GM18951 (cell line): Measurements from ENCODE around the gene FKBP1A.

ENCODE experiments used
- POLR2A ChIP-seq: IDR thresholded peaks from 4 replicates; pipeline ENCODE4 v1.6.1; 2011; ENCODE audit warnings: mild to moderate bottlenecking; ENCODE audit not compliant: insufficient read length, insufficient read depth; ENCODE audit errors: extremely low read depth
- in situ Hi-C: fragments of 300-500 bp; cut with MboI; formaldehyde crosslinking; loops from one replicate; pipeline ENCODE4 v1.12.0; 2022; ENCODE audit warnings: low sequenced_read_pairs, mixed read lengths, inconsistent platforms; ENCODE audit not compliant: unreplicated experiment

FKBP1A gene

DNA sequence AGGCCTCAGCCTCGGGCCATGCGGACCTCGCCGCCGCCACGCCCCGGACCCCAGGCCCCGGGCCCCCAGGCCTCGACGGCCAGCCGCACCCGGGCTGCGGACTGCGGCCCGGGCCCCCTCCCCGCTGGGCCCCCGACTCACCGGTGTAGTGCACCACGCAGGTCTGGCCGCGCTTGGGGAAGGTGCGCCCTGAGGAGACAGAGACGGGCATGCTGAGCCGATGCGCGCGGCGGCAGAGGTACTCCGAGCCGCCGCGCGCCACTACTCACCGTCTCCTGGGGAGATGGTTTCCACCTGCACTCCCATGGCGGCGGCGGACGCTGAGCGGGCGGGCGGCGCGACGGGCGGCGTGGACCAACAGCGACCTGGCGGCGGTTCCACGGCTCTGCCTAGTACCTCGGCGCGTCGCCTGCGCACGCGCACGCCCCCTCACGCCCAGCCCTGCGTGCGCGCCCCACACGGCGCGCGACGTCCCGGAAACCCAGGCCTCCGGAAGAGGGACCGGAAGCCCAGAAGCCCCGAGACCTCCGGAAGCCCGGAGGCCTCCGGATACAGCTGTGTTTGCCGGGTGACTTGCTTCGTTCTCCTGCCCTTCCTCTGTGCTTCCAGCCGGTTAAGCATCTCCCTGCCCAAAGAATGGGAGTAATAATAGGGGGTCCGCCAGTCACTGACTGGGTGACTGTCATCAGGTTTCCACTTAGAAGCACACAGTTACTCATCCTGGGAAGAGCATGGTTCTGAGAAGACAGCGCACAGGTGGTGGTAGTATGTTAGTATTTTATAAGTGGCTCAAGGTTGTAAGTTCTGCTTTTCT, at the start of gene FKBP1A:
TSS of gene FKBP1A (minus strand) at position 362 of the 814 bp plus-strand sequence. CDS start at position 306, 56 bp downstream.
- in situ Hi-C loops: no loop called here
- peak; percentile 85 for TF ChIP-seq POLR2A

DNA sequence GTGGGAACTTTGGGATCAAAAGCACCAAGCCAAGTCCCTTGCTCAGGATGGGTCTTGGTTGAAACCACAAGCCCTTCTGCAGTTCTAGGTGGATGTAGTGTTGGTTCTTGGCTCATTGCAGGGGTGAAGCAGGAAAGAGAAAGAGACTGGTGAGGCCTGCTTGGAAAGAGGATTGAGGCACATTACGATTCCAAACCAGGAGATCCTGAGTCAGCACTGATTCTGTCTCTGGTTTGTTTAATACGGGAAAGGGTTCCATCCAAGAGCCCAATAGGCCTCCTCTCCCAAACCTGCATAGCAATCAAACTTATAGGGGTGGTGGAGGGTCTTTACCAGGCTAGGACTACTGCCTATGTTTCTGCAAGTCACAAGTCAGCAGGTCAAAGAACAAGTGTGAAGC, 49.5 kb upstream of the FKBP1A start:
- in situ Hi-C loops: loop anchor here (10.0 kb wide), 1 partner anchor 108 kb away; no protein-coding TSS in a partner anchor
- no peak for TF ChIP-seq POLR2A

DNA sequence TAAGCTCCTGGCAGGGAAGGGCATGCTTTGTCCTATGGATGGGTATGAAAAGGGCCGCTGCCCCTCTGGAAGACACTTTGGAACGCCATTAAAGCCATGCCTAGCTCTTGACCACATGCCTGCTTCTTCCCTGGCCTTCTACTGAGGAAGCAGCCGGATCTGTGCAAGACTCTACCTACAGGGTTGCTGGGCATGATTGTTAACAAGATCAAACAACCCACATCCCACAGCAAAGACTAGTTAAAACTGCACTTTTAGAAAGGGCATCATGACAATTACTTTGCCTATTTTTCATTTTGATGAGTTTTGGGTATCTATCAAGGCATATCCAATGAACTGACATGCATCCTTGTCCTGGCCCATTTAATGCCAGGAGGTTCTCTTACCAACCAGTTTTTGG, 48.3 kb upstream of the FKBP1A start:
- in situ Hi-C loops: loop anchor here (10.0 kb wide), 1 partner anchor 106 kb away; no protein-coding TSS in a partner anchor
- no peak for TF ChIP-seq POLR2A

DNA sequence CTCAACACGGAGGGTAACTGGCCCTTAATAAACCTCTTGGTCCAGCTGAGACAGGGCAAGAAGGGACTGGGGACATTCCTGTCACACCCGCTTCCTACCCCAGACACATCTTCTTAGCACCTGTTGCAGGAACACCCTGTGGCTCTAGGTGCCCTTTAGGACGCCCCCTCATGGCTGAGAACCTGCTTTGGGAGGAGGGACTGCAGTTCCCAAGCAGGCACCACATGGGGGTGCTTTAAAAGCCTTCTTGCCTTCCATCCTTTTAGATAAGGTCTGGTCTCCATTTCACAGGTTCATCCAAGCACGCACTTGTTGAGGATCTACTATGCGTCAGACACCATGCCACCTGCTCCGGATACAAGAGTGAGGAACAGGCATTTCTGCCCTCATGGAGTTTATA, 47.2 kb upstream of the FKBP1A start:
- TF ChIP-seq POLR2A: no peak
- in situ Hi-C loops: loop anchor here (10.0 kb wide), 1 partner anchor 105 kb away; no protein-coding TSS in a partner anchor

DNA sequence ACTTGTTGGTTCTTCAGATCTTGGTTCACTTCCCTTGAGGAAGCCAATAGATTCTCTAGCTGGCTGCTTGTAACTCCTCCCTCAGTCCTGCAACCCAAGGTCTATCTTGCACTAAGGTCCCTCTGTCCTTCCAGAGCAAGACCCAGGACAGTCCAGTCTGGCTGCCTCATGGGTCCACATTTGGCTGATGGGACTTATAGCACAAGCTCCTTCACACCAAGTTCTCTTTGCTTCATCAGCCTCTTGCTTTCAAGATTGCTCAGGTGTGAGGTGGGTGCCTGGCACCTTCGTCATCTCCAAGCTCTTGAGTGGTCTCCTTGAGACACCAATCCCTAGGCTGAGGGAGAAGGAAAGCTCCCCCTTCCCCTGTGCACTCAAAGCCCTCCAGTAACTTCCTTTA, 45.5 kb upstream of the FKBP1A start:
- TF ChIP-seq POLR2A: no peak
- in situ Hi-C loops: no loop called here

DNA sequence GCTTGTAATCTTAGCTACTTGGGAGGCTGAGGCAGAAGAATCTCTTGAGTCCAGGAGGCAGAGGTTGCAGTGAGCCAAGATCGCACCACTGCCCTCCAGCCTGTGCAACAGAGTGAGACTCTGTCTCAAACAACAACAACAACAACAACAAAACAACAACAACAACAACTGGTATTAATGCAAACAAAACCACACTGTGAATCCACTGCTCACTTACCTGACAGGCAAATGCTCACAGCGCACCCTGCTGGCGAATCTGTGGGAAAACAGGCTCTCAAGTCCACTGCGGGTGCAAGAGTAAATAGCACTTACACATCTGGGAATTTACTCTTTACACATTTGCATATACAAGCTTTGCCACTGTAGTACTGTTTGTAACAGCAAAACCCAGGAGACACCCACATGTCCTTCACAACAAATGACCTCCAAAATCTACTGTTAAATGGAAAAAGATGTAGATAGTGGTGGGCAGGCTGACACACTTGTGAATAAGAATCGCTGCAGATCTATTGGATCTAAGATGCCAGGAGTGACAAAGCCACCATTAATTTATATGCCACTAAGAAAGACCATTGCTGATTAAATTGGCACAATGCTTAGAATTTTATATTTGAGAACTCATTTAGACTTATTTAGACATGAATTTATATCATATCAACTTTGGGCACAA, 44.5 kb upstream of the FKBP1A start:
- no peak for TF ChIP-seq POLR2A
- in situ Hi-C loops: no loop called here

DNA sequence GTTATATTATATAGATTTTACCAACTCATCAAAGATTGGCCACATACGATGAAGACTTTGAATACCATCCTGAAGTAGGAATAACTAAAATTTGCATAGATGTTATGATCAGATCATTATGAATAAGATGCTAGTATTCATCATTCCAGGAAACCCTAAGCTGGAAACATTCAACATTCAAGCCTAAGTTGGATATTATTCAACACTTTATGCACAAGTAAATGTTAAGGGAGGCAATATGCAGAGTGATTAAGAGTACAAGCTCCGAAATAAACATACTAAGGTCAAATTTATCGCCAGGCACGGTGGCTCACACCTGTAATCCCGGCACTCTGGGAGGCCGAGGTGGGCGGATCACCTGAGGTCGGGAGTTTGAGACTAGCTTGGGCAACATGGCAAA, 43.4 kb upstream of the FKBP1A start:
- no peak for TF ChIP-seq POLR2A
- in situ Hi-C loops: no loop called here

DNA sequence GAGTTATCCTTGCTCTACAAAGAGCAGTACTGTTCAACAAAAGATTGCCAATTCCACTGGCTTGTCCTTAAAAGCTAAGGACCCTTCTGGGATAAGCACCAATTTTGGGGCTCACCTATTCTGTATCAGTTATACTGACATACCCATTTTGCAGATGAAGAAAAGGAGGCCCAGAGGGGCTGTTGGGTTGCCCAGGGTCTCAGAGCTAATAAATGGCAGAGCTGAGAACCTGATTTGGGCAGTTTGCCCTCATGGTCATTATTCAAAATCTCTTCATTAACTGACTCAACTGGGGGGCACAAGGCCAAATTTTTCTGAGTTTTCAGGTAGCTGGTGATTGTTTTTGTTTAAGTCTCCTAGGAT, 42.5 kb upstream of the FKBP1A start:
- TF ChIP-seq POLR2A: no peak
- in situ Hi-C loops: no loop called here

DNA sequence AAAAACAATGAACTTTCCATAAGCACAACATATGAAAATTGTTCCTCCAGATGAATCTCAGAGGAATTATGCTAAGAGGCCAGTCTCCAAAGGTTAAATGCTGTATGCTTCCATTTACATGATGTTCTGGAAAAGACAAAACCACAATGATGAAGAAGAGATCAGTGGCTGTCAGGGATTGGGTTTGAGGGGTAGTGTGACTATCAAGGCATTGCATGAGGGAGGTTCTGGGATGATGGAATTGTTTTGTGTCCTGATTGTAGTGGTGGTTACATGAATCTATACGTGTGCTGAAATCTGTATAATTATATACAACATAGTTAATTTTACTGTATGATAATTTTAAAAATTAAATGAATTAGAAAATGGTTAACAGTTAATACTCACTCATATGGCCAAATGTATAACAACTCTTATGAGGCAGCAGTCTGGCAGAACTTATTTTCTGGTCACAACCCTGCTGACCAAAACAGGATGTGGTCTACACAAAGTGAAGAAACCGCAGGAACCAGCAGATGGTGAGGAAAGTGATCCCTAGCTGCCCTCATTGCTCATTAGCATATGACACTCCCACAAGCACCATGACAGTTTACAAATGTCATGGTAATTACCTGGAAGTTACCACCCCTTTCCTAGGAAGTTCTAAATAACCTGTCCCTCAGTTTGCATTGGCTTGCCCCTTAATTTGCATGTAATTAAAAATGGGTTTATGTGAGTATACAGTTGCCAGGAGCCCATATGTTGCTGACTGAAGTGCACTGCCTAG, 41.9 kb upstream of the FKBP1A start:
- in situ Hi-C loops: no loop called here

DNA sequence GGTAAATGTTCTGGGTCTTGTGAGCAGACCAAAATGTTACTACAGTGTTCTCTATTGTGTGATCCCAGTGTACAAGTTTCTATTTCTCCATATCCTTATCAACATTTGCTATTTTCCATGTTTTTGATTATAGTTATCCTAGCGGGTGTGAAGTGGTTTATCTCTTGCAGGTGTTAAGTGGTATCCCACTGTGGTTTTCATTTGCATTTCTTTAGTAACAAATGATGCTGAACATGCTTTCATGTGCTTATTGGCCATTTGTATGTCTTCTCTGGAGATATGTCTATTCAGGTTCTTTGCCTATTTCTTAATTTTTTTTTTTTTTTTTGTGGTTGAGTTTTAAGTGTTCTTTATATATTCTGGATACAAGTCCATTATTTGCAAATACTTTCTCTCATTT, 38.3 kb upstream of the FKBP1A start:
- no peak for TF ChIP-seq POLR2A
- in situ Hi-C loops: no loop called here

More for the DNA sequence above, 41.9 kb upstream of the FKBP1A start:
- TF ChIP-seq POLR2A: no peak

DNA sequence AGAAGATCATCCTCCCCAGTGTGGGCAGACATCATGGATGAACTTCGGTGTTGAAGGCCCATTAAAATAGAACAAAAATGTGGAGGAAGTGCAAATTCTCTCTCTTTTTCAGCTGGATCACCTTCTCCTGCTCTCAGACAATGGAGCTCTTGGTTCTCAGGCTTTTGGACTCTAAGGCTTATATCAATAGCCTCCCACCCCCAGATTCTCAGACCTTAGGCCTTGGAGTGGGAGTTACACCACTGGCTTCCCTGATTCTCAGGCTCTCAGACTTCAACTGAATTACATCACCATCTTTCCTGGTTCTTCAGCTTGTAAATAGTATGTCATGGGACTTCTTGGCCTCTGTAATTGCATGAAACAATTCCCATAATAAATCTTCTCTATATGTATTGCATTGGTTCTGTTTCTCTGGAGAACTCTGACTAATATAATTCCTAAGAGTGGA, 37.2 kb upstream of the FKBP1A start:
- in situ Hi-C loops: no loop called here
- TF ChIP-seq POLR2A: no peak

DNA sequence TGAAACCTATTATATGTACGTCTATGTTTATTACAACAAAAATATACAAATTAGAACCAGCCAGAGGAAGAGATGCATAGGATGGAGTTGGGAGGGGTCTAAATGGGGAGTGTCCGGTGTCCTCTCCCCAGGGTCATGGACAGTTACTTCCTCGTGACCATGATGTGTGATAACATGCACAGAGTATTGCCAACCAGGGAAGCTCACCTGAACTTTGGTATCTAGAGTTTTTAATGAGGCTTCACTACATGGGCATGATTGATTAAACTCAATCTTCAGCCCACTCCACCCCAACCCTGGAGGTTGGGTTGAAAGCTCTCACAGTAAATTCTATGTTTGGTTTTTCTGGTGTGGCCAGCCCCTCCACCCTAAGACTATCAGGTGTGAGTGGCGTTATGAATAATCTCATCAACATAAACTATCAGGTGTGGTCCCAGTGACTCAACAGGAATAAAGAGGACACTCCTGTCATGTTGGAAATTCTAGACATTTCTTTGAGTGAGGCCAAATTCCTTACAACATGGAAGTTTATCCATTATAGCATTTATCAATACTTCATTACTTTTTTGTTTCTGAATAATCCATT, 36.4 kb upstream of the FKBP1A start:
- in situ Hi-C loops: no loop called here

More for the DNA sequence above, 36.4 kb upstream of the FKBP1A start:
- TF ChIP-seq POLR2A: no peak
